Brain microvascular endothelial cell (primary cell): ENCODE measurements around the gene RGMB.

ENCODE experiments used
- DNase-seq: peaks from one replicate; pipeline ENCODE4 v3.0.0-alpha.2; 2020
- H3K27ac ChIP-seq: fragments of 250-450 bp; sonication (Bioruptor Pico); 2 replicates; pipeline ENCODE4 v1.5.1; 2020; ENCODE audit warnings: mild to moderate bottlenecking, moderate library complexity
- H3K27me3 ChIP-seq: fragments of 250-450 bp; sonication (Bioruptor Pico); replicated peaks from 2 replicates; pipeline ENCODE4 v1.5.1; 2020; ENCODE audit warnings: mild to moderate bottlenecking
- H3K36me3 ChIP-seq: fragments of 250-450 bp; sonication (Bioruptor Pico); replicated peaks from 2 replicates; pipeline ENCODE4 v1.5.1; 2020; ENCODE audit warnings: mild to moderate bottlenecking
- H3K4me3 ChIP-seq: 2 replicates; pipeline ENCODE4 v1.5.1; 2011; ENCODE audit warnings: low read depth, mild to moderate bottlenecking, control low read depth, low read length, moderate library complexity
- CTCF ChIP-seq: IDR thresholded peaks from 2 replicates; pipeline ENCODE4 v1.5.1; 2011; ENCODE audit warnings: low read depth, mild to moderate bottlenecking, moderate library complexity, low read length, control low read depth, inconsistent platforms; ENCODE audit errors: missing control alignments
- in situ Hi-C: cut with HindIII; loops from 2 replicates; pipeline ENCODE4 v1.10.0; 2017; ENCODE audit warnings: low sequenced_read_pairs, low pct_ligation_motif_present

The RGMB gene, protein sequence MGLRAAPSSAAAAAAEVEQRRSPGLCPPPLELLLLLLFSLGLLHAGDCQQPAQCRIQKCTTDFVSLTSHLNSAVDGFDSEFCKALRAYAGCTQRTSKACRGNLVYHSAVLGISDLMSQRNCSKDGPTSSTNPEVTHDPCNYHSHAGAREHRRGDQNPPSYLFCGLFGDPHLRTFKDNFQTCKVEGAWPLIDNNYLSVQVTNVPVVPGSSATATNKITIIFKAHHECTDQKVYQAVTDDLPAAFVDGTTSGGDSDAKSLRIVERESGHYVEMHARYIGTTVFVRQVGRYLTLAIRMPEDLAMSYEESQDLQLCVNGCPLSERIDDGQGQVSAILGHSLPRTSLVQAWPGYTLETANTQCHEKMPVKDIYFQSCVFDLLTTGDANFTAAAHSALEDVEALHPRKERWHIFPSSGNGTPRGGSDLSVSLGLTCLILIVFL

GRCh38 chr5:98773464-98774191 is at the start of gene RGMB:
Gene RGMB, plus strand, starts transcription at chr5:98773663. Its CDS starts 408 bp downstream, at chr5:98774071.
- in situ Hi-C loops: loop anchor here (25.0 kb wide), 1 partner anchor 336 kb away; no protein-coding TSS in a partner anchor
- peak within 1 kb of the TSS; percentile 85 for H3K27ac ChIP-seq
- H3K36me3 ChIP-seq: peaks cover 6% of the 10 kb centered on the region
- no peak for TF ChIP-seq CTCF
- peak; percentile 99 for DNase-seq
- H3K4me3 ChIP-seq: peak within 1 kb of the TSS; percentile 82
- H3K27me3 ChIP-seq: no peaks in the 10 kb centered on the region

- H3K27me3 ChIP-seq: no peaks in the 10 kb centered on the region
- H3K4me3 ChIP-seq: no peak overlapping the region
- no peaks in the 10 kb centered on the region for H3K36me3 ChIP-seq
- DNase-seq: no peak
- H3K27ac ChIP-seq: no peak overlapping the region
- TF ChIP-seq CTCF: no peak
- in situ Hi-C loops: no loop called here
Measured at GRCh38 chr5:98726258-98726657, 47.2 kb upstream of the RGMB start.

GRCh38 chr5:98727686-98728085 is 45.8 kb upstream of the RGMB start:
- DNase-seq: no peak
- Histone ChIP-seq H3K4me3 (no peak overlapping the region), H3K27ac (no peak overlapping the region), H3K27me3 (no peaks in the 10 kb centered on the region), H3K36me3 (no peaks in the 10 kb centered on the region)
- no peak for TF ChIP-seq CTCF
- in situ Hi-C loops: no loop called here

DNA sequence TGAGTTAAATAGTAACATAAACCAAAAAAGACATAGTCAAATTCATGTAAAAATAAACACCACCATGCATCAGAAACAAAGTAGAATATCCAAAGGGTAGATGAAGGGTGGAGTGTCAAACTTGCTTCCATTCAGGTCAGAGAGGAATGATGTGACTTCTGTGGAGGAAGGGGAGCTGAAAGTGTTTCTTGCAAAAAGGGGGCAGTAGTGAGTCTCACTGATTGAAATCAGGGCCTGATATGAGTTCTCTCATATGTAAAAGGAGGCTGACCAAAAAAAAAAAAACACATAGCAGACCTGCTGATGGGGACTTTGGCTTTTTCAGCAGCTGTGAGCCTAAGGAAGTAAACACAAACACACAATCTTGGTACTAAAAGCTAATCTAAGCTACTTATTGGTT is 38.8 kb upstream of the RGMB start:
- DNase-seq: no peak

GRCh38 chr5:98735806-98736507 is 37.5 kb upstream of the RGMB start:
- Histone ChIP-seq H3K36me3 (no peaks in the 10 kb centered on the region), H3K27ac (no peak overlapping the region), H3K4me3 (no peak overlapping the region), H3K27me3 (no peaks in the 10 kb centered on the region)
- no peak for TF ChIP-seq CTCF
- no peak for DNase-seq
- in situ Hi-C loops: no loop called here

More for the DNA sequence above, 38.8 kb upstream of the RGMB start:
- TF ChIP-seq CTCF: peak; percentile 9
- Histone ChIP-seq H3K4me3 (no peak overlapping the region), H3K36me3 (no peaks in the 10 kb centered on the region), H3K27me3 (no peaks in the 10 kb centered on the region), H3K27ac (no peak overlapping the region)
- in situ Hi-C loops: no loop called here
